ENCODE measurements around the gene NACC2.

NACC2 gene

DNA sequence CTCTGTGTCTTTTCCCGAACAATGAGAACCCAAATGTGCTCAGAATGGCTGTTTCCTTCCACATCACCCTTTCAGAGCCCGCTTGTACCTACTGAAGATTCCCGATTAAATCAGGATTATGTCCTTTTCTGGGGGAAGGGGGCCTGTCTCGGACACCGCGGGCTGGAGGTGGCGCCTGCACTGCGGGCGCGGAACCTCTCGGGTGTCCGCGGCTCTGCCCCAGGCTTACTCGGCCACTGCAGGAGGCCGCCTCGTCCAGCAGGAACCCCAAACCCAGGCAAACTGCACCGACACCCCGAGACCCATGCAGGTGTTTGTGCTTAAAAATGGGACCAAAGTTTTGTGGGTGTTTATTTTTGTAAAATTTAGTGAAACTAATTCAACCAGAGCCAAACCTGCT is 32.2 kb upstream of the NACC2 start:
- DNase-seq, result no peak

DNA sequence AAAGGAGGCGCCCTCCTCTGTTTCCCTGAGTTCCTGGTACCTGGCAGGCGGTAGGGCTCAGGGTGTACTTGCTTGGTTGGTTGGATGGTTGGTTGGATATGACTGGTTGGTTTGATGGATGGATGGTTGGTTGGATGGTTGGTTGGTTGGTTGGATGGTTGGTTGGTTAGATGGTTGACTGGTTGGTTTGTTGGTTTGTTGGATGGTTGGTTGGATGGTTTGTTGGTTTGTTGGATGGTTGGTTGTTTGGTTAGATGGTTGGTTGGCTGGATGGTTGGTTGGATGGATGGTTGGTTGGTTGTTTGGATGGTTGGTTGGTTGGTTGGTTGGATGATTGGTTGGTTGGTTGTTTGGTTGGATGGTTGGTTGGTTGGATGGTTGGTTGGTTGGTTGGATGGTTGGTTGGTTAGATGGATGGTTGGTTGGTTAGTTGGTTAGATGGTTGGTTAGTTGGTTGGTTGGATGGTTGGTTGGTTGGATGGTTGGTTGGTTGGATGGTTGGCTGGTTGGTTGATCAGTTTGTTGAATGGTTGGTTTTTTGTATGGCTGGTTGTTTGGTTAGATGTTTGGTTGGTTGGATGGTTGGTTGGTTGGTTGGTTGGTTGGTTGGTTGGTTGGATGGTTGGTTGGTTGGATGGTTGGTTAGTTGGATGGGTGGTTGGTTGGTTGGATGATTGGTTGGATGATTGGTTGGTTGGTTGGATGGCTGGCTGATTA is 30.0 kb upstream of the NACC2 start:
- no peak for DNase-seq

DNA sequence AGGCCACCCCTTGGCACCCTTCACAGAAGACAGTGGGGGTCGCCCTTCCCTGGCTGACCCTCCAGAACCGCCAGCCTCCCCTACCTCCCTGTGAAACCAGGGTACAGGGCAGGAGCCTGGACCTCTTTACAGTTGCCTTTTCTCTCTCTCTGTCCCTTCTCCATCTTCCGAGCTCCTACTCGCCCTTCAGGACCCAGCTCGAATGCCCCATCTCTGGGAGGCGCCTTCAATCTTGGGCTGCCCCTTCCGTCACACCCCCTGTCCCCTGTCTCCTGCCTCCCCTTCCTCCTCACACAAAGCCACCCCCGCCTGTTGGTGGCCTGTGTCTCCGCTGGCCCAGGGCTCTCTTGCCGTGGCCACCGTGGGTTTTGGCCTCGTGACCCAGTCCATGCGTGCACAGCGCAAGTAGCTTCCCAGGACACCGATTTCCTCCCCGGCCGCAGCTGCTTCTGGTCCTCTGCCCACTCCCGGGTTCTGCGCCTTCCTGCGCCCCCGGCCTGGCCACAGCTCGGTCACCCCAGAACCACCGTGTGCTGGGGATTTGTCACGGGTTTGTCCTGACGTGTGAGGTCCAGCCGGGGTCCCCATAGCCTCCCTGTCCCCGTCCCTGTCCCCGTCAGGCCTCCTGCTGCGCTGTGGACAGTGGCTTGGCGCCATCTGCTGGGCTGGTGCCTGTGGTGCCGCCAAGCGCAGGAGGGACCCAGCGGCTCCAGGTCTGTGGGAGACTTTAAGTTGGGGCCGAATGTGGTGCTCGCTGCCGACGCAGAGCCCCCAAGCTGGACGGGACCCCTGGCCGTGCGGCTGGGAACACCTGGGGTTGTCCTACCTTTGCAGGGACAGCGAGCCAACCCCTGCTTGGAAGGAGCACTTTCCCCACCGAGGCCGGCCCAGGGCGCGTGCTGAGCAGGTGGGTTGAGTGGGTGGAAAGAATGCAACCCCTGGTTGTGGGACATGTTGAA is 27.6 kb upstream of the NACC2 start:
- peak; percentile 86 for DNase-seq

DNA sequence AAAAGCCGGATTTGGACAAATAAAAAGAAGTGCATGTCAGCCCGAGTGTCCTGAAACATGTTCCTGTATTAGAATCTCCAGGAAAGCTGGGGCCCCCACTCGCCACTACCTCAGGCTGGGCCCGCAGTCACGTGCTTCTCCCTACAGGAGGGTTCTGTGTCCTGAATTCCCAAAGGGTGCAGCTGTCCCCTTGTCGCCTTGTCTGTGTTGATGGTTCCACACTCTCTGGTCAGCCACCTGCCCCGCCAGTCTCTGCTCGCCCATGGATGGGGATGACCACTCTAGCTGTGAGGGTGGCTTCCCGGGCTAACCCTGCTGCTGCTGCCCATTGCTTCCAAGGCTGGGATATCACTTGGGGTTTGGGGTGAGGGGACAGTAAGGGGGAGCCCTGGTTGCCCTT is 26.7 kb upstream of the NACC2 start:
- DNase-seq, result no peak

DNA sequence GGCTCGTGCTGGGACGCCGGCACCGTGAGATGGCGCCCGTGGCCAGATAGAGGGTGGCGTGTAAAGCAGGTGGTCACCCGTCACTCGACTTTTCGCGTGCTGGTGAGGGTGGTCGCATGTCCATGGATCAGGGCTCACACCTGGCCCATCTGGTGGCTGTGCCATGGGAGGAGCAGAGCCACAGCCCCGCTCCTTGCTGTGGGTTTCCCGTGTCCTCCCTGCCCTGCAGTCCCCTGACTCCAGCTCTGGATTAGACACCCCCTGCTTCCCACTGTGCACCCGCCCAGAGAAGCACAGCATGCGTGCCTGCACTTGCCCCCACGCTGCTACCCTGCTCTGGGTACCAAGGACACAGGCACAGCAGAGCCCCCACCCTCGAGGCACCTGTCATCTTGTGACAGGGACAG is 25.4 kb upstream of the NACC2 start:
- DNase-seq, result no peak

DNA sequence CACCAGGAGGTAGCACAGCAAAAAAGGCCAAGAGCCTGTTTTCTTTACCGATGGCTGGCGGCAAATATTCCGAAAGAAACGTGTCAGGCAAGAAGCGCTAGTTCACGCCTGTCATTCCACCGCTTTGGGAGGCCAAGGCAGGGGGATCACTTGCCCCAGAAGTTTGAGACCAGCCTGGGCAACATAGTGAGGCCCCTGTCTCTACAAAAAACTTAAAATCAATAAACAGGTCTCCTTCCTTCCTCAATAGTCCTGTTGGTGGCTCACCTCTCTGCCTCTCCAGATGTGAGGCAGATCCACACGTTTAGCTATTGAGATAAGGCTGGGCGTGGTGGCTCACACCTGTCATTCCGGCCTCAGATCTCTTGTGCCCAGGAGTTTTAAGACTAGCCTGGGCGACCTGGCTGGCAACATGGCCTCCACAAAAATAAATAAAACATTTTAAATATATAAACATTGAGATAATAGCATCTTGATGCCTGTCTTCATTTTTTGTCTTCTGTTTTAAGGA is 24.8 kb upstream of the NACC2 start:
- no peak for DNase-seq

DNA sequence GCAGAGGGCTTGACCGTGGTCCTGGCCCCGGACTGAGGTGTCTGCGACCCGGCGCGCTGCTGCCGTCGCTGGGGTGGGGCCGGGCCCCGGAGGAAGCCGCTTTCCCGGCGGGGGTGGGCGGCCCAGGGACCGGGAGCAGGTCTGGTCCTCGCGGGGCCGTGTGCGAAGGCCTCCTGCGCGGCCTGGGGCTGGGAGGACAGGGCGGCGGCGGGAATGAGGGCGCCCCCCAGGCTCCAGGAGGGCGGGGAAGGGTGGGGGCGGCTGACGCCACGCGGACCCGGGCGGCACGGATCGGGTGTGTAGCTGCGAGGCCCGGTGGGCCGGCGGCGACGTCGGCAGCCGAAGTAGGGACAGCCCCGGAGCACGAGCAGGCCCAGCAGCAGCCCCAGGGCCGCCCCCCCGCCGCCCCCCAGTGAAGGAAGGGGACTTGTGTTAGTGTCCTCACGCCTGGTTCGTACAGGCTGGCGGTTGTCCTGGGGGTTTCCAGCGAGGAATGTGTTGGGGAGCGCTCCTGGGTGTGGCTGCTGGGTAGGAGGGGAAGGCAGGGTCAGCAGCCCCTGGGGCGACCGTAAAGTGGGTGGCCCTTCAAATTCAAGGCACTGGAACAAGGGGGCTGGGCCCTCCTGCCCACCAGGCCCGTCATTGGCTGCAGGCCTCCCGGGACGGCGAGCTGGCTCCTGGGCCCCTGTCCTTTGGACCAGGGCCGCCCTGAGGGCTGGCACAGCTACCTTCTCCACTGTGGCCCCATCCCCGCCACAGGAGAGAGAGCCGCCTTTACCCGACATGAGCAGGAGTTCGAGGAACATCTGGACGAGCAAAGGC is 24.2 kb upstream of the NACC2 start:
- peak; percentile 57 for DNase-seq

DNA sequence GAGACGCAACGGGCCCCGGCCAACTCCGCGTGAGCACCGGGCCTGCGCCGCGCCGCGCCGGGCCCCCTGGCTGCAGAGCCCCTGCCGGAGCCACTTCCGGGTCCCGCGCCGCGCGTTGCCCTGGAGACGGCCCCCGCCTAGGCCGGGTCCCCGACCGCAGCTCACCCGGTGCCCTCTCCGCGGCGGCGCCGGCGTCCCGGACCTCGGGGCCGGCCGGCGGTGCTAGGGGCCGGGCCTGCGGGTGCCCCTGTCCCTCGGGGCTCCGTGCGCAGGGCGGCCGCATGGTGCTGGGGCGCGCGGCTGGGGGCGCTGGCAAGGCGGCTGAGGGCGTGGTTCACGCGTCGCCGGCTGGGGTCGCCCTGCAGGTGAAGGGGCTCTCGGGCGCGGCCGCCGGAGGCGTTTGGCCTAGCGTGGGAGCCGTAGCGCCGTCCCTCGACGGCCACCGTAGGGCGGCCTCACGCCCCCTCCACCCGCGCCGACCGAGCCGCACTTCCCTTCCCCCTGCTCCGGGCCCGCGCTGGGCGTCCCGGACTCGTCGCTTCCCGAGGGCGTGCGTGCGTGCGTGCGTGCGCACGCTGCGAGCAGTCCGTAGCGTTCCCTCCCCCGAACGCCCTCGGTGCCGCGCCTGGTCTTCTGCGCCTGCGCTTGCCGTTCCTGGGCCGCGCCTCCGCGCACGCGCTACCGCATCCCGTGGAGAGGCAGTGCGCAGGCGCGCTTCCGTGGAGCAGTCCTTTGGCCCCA is 23.4 kb upstream of the NACC2 start, which contains the start of gene TMEM250:
Gene TMEM250, minus strand, starts transcription at position 556 of the 741 bp plus-strand sequence. CDS start 1,975 bp downstream, outside the sequence.
- peak; percentile 99 for DNase-seq

DNA sequence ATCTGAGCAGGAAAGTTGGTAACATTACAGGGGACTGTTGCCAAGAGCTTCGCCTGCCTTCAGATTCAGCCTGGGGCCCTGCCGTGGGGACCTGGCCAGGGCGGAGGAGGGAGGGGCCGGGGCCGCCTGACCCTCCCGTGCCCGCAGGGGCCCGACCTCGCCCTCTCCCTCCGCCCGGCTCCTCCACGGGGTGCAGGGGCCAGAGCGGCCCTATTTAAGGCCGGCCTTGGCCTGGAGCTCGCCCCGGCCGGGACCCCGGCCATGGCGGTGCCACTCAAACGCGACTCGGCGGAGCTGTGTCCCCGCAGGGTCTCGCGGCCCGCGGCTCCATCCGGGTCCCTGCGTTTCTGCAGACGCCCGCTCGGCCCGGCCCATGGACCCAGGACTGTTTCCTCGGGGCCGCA is 22.8 kb upstream of the NACC2 start:
- peak; percentile 65 for DNase-seq

DNA sequence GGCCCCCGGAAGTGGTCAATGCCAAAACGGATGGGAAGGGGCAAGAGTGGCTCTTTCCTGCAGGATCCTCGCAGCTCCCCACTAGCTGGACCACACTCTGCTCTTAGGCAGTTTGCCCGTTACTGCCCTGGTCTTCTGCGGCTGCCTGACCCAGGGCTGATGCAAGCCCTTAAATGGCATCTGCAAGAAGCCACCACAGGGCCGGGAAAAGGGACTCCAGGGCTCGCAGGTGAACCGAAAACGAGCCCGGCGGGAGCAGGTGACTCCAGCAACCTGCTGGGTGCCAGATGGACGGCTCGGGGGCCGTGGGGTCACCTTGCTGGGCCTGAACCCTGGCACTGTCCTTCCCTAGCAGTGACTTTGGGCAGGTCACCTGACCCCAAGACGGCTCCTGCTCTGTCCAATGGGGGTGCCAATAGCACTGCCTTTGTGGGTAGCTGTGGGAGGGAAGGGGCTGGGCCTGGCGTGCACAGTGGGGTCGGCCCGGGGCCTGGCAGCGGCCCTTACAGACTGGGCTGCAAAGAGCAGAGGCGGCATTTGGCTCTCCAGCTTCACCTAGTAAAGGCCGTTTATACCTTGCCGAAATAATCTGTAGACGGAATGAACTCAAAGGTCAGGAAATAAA is 22.3 kb upstream of the NACC2 start:
- DNase-seq, result peak; percentile 72

DNA sequence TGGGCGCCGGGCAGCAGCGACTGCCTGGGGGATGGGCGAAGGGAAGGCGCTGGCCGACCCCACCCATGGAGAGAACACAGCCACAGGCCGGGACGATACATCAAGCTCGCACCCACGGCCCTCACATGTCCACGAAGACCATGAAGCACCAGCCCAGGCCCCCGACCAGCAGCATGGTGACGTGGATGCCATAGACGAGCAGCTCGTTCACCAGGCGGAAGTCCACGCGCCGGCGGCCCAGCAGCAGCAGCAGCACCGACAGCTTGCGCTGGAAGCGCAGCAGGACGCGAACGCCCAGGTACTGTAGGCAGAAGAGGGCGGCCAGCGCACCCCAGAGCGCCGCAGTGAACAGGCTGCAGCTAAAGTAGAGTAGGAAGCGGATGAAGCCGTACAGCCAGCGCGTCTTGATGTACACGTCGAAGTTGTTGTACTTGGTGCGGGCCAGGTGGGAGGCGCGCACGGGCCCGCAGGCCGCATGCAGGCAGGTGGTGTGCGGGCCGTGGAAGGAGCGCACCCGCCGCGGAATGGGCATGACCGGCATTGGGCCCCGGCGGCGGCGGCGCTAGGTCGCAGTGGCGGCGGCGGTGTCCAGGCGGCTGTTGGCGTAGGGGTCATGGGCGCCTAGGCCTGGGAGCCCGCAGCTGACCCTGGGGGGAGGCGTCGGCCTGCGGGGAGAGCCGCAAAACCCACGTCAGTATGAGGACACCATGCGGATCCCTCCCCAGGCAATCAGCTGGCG is 21.4 kb upstream of the NACC2 start:
- no peak for DNase-seq

DNA sequence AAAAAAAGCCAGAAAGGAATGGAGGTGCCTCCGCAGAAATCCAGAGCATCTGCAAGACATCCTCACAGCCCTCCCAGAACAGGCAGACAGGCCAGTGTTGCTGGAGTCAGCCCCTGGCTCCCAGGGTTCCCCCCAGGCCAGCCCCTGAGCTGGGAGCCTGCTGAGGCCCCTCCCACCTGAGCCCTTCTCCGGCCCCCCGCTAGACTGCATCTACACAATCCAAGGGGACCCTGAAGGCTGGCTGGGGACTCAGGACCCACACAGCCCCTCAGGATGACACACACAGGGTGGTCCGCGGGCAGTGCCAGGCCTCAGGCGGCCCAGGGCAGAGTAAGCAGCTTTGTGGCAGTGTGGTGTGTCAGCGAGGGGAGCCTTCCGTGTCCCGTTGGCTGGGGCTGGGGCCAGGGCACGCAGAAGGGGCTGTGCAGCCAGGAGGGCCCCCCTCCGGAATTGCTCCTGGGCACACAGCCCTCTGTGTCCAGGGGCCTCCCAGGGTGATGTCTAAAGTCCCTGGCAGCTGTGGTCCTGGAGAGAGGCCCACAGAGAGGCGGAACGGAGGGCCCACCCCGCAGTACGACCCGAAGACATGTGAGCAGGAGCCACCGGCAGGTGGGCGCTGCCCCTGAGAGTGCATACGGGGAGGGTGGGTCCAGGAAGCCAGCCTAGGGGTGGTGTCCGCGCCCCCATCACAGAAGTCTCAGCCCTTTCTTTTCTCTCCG is 20.7 kb upstream of the NACC2 start:
- no peak for DNase-seq

DNA sequence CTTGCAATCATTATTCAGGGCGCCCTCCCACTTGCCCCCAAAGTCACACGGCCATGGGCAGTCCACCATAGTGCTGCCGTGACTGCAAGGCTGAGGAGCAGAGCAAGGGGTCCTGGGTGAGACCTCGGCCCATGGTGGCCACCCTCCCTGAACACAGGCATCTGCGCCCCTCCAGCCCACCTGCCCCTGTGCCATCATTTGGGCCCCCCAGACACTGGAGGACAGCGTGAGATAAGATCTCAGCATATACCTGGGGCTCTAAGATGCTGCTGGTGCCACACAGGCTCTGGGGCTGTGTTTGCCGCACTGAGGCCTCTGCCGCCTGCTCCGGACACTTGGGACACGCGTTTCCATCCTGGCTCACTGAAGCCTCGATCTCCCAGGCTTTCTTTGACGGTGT is 20.1 kb upstream of the NACC2 start:
- no peak for DNase-seq

DNA sequence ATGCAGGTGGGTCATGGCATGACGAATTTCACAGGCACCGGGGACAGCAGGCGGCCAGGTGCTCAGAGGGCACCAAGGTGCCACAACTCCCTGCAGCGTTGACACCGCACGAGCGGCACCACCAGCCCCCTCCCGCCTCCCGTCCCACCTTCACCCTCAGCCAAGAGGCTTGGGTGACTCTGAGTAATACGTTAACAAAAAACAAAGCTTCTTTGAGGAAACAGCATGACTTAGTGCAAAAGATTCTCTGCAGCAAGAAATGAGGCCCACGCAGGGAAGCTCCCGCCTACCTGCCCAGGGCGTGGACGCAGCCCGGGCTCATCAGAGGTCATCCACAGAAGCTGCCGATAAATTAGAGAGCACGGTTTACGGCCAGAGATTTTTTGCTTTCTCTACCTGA is 19.5 kb upstream of the NACC2 start:
- no peak for DNase-seq

DNA sequence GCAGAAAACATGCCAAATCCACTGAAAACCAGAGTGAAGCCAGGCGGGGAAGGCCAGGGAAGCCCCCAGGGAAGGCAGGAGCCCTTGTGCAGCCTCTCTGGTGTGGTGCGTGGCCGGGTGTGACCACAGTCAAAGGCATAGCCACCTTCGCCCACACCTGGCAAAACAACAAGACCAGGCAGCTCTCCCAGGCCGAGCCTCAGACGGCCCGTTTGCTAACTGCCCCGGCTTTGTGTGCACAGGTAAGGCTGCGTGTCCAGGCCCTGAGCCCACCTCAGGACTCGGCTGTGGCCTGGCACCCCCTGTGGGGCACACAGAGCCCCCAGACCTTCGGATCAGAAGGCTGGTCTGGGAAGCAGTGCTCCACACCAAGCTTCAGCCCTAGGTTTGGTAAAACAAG is 17.5 kb upstream of the NACC2 start:
- no peak for DNase-seq

DNA sequence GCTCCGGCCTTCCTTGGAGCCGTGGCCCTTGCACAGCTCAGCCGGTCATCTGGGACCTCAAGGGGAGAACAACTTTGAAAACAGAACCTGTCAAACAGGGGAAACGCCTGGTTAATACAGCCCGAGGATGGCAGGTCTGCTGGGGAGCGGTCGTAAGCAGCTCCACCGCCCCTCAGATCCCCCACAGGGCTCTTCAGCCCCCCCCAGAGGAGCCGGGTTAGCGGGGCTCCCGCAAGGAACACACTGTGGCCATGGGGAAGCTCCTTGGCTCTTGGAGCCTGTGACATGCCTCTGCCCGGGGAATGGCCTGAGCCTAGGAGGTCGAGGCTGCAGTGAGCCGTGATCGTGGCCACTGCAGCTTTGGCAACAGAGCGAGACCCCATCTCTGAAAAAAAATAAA is 16.8 kb upstream of the NACC2 start:
- DNase-seq, result no peak

DNA sequence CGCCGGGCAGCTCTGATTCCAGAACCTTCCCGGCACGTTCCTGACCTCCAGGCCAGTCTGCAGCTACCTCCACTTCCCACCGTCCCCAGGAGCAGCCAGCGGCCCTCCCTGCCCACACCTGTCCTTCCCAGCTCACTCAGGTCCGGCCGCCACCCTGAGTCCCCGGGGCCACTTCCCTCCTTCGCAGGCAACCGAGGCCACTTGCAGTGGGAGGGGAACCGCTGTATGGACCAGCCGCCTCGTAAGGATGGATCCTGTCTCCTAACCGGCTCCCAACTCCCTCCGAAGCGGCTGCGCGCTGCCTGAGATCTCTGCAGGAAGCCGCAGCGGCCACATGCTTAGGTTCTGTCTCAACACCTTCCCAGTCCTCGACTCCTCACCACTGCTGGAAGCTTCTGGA is 16.1 kb upstream of the NACC2 start:
- no peak for DNase-seq

DNA sequence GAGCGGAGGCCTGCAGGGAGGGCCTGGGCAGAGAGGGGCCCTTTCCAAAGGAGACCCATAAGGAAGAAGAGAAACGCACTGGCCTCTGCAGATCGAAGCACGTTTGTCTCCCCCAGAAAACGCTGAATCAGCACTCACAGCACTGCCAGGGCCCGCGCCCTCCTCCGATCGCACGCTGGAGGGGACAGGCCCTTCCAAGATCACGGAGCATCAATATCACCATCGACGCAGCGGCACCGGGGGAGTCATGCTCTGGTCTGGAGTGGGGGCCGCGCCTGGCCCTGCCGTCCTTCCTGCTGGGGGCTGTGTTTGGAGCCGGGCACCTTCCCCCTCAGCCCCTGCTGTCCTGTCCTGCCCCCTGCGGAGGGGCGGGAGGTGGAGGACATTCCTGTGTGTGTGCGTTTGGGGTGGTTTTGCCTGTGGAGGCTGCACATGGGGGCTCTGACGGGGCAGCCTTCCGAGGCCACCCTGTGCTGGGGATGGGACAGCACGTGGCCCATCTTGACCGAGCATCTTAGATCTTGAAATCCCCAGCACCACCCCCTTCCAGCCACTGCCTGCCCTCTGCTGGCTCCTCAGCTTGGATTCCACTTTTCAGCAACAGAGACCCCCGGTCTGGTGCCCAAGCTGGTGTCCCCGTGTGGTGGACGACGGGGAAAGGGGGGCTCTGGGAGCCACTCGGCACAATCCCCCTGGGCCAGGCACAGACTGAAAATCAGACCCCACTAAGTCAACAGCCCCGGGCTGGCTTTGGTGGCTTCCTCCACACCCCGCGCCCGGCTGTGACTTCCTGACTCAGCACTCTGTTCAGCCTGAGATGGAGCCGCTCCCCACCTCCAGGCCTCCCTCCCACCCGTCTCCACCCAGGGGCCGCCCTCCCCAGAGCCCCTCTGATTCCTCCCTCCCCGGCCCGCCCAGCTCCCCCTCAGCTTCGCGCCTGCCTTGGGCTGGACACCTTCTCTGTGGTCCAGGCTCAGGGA is 15.3 kb upstream of the NACC2 start:
- DNase-seq, result peak; percentile 90

Measured in RPMI8226 (cell line).